KG1 (cell line): ENCODE data around the gene TOMM22.

Experiments used
- DNase-seq: peaks from one replicate; lab custom pipeline; 2025; lab: John Stamatoyannopoulos, UW

TOMM22 gene

DNA sequence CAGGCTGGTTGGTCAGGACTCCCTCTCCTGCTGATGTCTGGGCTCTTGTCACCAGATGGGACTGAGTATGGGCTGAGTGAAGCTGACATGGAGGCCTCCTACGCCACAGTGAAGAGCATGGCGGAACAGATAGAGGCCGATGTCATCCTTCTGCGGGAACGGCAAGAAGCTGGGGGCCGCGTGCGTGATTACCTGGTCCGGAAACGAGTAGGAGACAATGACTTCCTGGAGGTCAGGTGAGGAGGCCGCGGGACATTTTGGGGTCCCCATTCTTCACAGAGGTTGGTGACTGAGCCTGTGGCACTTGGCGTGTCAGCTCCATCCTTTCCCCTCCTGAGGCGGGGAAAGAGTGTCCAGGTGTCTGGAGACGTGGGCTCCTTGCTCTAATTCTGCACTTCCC lies 34.1 kb downstream of the TOMM22 start:
- no peak for DNase-seq

DNA sequence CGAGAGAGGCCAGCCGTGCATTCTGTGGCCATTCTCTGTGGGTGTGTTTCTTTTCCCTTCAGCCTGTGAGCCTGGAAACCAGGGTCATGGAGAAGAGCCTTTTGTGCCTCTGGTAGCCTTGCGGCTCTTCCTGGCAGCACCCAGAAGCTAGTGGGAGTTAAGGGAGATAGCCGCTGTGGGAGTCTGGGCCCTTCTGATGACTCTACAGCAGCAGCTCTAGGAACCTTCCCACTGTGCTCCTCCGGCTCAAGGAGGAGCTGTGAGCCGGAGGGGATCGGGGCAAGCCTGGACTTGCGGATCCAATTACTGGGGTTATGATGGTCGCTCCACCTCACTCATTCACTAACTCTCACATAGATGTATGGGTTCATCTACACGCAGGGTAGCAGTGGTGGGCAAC lies 34.5 kb downstream of the TOMM22 start:
- no peak for DNase-seq

DNA sequence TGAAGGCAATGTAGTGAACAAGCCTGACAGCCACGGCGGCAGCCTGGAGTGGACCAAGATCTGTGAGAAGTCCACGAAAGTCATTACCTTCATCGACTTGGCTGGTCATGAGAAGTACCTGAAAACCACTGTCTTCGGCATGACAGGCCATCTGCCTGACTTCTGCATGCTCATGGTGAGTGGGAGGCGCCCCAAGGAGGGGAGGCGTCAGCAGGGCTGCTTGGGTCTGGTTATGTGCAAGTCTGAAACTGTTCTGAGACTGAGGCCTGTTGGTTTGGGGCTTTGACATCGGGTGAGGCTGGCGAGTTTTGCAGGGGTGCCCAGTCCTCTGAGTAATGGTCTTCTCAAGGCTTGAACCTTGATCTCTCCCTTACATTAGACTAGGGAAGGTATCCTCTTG lies 35.1 kb downstream of the TOMM22 start:
- no peak for DNase-seq

DNA sequence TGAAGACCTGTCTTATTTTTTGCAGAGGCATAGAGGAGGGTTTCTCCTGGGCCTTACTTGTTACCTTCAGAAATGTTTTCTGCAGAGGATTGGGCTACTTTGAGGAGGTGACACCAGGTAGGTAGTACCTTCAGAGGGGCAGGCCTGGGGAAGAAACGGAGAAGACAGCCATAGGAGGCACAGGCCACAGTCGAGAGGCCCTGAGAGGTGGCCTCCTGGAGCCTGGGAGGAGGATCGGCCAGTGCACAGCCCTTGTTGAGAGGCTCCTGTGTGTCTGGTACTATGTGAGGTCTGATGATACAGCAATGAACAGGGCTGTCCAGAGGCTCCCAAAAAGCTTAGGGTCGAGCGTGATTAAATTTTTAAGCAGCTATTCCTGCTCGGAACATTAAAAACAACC lies 35.5 kb downstream of the TOMM22 start:
- no peak for DNase-seq

DNA sequence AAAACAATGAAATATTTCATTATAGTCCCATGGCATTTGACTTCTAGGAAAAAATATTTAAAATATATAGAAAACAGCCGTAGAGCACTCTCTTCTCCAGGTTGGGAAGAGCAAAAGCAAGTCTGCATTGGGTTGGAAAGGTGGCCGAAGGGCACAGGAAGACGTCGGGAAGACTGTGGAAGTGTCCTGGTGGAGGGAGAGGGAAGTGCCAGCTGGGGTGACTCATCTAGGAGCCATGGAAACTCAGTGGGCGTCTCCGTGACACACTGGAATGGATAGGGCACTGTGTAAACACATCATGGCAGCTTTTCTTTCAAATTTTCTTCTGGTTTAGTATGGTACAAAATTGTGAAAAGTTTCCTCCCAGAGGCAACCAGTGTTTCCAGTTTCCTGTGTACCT lies 36.7 kb downstream of the TOMM22 start:
- no peak for DNase-seq

DNA sequence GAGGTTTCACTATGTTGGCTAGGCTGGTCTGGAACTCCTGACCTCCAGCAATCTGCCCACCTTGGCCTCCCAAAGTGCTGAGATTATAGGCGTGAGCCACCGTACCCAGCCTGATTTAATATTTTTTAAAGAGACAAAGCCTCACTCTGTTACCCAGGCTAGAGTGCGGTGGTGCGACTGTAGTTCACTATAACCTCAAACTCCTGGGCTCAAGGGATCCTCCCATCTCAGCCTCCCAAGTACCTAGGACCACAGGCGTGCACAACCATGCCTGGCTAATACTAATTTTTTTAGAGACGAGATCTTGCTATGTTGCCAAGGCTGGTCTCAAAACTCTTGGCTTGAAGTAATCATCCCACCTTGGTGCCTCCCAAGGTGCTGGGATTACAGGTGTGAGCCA lies 37.4 kb downstream of the TOMM22 start:
- no peak for DNase-seq

DNA sequence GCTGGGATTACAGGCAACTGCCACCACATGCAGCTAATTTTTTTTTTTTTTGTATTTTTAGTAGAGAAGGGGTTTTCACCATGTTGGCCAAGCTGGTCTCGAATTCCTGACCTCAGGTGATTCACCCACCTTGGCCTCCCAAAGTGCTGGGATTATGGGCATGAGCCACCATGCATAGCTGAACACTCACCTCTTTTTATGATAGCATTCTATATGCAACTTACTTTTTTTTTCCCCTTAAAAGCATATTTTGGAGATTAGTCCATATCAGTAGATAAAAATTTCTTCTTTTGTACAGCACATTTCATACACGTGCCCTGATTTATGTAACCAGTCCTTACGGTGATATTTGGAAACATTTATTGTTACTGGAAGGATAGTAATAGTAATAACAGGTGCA lies 38.6 kb downstream of the TOMM22 start:
- no peak for DNase-seq

DNA sequence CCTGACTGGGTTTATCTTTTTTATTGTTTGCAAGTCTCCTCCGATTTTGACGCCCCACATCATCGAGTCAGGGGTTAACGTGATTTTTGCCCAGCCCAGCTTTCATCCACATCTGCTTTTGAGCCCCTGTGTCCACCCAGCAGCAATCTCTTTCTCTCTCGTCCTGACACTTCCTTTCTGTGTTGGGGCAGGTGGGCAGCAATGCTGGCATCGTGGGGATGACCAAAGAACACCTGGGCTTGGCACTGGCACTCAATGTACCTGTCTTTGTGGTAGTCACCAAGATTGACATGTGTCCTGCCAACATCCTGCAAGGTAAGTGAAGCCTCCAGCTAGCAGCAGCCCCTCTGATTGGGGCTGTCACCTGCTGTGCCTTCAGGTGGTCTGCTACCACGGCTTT lies 39.8 kb downstream of the TOMM22 start:
- DNase-seq = no peak

DNA sequence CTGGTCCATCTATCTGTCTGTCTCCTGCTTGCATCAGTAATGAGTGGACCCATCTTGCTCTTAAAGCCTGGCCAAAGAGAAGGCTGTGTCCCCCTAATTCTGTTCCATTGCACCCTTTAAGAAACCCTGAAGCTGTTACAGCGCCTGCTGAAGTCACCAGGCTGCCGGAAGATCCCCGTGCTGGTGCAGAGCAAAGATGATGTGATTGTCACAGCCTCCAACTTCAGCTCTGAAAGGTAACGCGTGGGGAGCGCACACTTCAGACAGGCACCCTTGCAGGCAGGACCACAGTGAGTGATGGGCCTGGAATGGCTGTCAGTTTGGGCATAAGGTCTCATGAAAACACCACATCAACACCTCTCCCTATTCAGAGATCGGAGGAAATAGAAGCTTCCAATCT lies 42.4 kb downstream of the TOMM22 start:
- DNase-seq = no peak

DNA sequence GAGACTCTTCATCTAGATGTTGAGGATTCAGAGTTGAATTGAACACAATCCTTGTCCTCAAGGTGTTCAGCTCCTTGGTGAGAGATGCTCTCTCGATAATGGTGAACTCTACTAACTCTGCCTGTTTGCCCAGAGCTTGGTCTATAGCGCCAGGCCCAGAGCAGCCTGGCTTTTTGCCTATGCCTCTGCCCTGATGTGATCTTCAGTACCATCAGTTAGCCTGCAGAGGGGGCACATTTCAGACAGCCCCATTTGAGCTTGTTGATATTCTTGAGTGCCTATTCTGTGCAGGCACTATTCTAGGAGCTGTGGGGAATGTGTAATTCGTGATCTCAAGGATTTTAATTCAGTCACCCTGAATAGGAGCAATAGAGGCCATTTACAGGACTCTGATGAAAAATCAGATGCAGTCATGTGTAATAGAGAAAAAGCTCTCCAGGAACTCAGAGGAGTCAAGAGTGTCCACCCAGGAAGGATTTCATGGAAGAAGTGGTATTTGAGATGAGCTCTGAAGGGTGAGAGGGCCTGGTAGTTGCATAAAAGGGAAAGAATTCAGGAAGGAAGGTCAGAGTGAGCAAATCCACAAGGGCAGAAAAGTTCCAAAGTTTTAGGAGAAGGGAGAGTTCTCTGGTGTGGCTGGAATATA lies 43.3 kb downstream of the TOMM22 start:
- DNase-seq = no peak

DNA sequence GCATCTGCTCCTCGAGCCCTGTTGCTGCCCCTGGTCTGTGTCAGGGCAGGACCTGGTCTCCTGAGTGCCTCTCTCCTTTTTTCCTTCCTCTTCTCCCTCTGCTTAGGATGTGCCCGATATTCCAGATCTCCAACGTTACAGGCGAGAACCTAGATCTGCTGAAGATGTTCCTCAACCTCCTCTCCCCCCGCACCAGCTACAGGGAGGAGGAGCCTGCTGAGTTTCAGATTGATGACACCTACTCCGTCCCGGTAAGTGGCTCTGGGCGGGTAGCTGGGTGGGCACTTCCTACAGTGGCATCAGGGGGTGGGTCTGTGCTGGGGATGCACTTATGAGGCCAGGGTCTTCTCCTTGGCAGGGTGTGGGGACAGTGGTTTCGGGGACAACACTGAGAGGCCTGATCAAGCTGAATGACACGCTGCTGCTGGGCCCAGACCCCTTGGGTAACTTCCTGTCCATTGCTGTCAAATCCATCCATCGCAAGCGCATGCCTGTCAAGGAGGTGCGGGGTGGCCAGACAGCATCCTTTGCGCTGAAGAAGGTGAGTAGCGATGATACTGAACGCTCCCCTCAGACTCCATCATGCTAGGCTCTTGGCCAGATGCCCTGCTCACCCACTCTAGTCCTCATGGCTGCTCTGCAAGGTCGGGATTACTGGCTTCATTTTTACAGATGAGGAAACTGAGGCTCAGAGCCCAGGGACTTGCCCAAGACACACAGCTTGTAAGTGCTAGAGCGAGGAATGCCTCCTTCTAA lies 44.3 kb downstream of the TOMM22 start:
- no peak for DNase-seq

DNA sequence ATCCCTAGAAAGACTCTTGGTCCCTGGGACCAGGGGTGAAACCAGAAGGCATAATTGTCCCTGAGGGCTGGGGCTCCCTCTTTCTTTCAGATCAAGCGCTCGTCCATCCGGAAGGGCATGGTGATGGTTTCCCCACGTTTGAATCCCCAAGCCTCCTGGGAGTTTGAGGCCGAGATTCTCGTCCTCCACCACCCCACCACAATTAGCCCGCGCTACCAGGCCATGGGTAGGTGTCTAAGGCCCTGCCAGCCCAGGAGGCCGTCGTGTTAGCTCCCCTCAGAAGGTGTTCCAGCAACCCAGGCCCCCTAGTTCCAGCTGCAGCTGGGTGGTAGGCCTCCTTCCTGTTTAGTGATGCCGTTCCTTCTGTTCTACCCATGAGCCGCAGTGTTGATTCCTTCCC lies 45.4 kb downstream of the TOMM22 start:
- DNase-seq = no peak

DNA sequence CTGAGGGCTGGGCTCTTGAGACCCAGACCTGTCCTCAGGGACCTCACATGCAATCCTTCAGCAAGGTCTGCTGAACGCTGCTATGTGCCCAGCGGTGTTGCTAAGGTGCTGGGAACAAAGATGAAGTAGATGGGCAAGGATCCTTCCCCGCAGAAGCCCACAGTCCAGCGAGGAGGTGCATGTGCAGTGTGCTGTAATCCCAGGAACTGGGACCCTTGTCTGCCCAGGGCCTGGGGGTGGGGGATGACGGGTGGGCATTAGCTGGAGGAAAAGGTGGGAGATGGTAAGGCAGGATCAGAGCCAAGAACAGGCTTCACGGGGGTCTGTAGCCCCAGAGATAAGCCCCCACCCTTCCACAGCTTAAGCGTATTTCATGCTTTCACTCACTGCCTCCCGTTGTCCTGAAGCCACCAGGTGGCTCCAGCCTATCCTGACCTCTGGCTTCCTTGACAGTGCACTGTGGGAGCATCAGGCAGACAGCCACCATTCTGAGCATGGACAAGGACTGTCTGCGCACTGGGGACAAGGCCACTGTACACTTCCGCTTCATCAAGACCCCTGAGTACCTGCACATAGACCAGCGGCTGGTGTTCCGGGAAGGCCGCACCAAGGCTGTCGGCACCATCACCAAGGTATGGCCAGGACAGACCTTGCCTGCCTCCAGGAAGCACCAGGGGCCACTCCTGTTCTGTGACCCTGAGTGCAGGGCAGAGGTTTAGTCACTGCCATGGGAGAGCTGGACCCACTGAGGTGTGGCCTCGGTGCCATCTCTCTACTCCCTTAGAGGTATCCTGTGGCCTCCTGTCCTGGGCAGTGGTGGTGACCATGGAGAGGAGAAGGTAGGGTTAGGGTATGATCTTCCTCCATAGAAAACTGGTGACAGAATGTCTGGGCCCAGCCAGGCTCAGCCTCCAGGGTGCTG lies 46.0 kb downstream of the TOMM22 start:
- no peak for DNase-seq

DNA sequence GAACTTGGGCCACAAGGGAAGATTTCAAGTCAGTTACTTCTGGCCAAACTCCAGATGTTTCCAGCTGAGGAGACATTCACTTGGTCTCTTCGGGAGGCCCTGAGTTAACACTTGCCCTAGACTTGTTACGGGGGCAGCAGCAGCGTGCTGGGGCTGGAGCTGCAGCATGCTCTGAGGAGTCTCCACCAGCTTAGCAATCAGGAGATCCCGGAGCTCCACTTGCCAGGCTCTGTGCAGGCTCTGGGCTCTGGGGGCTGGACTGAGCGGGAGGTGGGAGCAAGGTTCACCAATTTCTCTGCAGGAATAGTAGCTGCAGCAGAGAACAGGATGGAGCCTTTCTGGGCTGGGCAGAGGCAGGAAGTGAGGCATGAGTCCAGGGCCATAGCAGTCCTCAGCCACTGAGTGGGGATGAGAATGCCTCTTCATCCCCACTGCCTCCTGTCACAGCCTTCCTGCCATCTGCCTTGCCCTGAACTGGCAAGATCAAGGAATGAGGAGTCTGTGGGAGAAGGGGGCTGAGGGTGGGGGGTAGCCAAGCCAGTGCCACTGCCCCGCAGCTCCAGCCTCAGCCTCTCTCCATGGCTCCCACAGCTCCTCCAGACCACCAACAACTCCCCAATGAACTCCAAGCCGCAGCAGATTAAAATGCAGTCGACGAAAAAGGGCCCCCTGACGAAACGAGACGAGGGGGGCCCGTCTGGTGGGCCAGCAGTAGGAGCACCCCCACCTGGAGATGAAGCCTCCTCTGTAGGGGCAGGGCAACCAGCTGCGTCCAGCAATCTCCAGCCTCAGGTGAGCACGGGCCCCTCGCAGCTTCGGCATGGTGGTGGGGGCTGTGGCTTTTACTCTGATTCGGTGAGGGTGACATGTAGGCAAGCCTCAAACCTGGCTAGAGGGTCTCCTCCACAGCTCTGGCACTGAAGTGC lies 47.4 kb downstream of the TOMM22 start:
- DNase-seq = no peak

DNA sequence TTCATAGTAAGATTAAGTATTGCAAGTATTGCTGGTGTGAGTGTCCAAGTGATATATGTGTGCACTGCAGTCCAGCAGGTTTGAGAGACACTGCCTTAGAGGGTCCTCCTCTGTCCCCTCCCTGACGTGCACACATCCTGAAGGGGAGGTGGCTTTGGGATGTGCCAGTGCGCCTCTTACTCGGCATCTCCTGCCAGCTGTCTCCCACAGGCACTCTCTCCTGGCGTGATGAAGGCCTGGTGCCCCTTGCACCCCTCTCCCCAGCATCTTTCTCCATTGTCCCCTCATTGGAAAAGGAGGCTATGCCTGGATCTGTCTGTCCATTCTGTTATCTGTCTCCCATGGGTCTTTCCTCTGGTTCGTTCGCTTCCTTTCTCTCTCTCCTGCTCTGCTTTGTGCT lies 48.2 kb downstream of the TOMM22 start:
- no peak for DNase-seq

DNA sequence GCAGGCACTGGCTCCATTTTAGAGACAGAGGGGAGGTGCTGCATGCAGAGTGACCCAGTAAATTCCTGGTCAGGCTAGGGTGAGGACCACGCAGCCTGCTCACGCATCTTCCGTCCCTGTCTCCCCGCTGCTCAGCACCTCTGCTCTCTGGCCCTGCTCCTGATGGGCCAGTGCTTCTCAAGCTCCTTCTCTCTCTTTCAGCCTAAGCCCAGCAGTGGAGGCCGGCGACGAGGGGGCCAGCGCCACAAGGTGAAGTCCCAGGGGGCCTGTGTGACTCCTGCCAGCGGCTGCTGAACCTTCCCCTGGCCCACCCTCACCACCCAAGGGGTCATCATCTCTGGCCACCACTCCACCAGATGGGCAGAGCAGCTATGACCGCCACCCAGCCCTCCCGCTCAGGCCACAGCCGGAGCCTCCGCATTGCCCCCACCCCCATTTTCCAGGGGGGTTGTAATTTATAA lies 48.7 kb downstream of the TOMM22 start:
- DNase-seq = no peak

DNA sequence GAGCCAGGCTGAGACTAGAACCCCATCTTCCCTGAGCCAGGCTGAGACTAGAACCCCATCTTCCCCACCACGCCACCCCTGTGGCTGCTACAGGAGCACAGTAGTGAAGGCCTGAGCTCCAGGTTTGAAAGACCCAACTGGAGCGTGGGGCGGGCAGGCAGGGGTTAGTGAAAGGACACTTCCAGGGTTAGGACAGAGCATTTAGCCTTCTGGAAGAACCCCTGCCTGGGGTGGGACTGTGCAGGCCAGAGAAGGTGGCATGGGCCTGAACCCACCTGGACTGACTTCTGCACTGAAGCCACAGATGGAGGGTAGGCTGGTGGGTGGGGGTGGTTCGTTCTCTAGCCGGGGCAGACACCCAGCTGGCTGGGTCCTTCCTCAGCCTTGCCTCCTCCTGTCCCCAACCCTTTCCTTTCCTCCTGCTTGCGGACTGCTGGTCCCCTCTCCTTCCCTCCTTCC lies 50.0 kb downstream of the TOMM22 start:
- DNase-seq = no peak

DNA sequence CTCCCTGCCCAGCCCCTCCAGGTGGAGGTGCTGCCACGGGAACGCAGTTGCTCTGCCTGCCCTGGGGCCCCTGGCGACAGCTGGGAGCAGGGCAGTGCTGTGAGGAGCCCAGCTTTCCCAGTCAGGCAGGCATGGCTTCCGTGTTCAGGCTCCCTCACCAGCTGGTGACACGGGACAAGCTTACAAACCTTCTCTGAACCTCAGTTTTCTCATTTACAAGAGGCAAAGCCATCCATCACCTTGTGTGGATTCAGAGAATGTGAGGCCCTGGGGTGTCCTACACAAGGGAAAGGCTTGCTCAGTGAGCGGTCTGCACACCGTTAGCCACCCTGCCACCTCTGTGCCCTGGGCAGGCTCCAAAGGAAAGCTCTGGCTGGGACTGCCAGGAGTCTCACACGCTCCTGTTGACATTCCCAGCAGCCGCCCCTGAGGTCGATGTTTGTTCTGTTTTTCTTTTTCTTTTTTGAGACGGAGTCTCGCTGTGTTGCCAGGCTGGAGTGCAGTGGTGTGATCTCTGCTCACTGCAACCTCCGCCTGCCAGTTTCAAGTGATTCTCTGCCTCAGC lies 50.6 kb downstream of the TOMM22 start:
- DNase-seq = no peak

DNA sequence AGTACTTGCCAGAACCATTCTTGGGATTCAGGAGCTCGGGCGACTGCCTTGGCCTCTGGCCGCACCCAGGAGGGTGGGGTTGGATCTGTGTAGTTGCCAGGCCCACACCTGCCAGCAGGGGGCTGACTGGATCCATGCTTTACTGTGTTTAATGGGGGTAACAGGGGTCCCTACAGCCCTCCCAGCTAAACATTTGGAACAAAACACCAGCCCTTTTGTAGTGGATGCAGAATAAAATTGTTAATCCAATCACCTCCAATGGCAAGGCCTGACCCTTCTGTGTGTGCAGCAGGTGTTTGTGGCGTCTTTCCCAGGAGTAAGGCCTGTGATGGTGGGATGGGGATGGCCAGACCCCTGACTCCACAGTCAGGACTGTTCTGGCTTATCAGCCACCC lies 51.6 kb downstream of the TOMM22 start:
- no peak for DNase-seq

DNA sequence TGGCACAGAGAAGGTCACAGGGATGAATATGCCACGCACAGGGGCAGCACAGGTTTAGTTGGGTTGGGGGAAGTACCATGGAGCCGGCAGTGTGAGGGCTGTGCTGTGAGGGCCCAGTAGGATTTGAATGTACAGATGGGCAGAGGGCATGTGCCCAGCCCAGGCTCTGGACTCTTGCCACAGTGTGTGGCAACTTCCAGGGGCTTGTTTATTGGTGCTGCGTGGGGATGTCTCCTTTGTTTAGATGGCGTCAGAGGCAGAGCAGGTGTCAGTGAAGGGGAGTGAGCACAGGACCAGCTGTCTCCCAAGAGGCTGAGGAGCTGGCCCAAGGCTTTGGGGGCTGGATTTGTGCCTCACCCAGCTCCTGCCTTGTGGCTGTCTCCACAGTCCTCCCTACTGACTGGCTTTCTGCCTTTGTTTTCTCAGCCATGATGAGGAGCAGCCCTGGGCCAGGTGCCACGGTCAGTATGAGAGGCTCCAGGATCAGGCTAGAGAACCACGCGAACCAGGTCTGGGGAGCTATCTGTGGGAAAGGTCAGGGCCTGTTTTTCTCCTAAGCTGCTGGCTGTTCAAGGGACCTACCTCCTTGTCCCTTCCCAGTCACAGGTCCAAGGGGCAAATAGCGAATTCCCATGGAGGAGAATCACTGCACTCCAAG lies 52.1 kb downstream of the TOMM22 start:
- DNase-seq = no peak
